ENCODE data around the gene MRPS9.

Gene MRPS9

DNA sequence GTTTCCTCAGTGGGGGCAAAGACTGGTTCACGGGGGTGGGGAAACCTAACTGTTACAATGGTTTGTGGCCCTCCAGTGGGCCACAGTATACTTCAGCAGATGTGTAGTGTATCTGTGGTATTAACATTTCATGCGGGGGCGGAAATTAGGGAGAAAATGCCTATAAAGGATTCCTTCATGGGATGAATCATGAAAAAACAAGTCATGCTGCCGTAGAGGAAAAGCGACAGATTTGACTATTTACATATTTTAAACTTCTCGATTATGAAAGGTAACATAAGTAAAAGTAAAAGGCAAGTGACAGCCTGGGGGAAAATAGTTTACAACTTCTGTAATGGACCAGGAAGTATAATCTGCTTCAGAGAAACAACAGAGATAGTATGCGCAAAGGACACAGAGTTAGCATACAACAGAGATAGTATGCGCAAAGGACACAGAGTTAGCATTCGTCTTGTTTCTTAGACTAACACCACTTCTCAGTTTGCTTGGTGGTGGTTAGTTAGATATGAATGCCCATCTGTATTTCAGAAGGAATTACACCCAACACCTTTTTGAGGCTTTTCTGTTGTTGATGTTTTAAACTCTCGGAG, 41.1 kb downstream of the MRPS9 start:
- DNase-seq (ENCODE audit: low read depth), result no peak

GRCh38 chr2:105080461-105080860, 42.6 kb downstream of the MRPS9 start:
- no peak for DNase-seq (ENCODE audit: low read depth)

DNA sequence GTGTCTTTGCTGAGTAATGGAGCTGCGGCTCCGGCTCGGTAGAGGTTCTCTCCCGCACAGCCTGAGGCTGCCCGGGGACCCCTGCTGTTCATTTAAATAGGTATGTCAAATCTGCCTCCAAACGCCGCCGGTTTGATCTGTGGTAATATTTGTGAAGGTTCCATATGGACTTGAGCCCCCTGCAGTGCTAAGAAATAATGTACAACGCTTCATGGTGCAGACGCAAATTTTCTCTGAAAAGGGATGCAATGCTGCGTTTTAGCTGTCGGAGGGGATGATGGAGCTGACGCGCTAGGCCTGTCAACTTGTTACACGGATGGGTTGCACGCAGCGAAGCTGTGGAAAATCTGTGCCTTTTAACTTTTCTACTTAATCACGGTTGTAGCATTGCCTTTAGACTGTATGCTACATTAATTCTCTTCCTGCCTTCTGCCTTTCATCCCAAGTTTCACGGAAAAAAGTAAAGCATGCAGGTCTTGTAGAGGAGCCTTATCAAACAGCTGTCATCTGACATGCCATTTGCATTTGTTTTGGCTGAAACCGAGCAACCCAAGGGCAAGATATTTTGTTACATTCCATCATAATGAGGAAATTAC, 43.2 kb downstream of the MRPS9 start:
- no peak for DNase-seq (ENCODE audit: low read depth)

DNA sequence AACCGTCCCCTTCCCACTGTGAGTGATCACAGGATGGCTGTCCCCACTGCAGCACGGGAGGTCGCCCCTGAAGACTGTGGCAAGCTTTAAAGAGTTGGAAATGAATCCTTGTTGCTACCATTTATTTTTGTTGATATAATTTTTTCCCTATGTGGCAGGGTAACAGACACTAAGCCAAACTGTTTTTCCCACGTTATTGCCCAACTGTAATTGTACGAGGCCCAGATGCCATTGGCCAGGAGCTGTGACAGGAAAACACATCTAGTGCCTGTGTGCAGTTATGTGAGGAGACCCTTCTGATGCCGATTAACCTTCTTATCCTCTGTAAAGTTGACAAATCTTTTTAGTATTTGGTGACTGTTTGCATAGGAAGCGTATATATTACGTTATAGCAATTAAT, 44.2 kb downstream of the MRPS9 start:
- DNase-seq (ENCODE audit: low read depth), result no peak

DNA sequence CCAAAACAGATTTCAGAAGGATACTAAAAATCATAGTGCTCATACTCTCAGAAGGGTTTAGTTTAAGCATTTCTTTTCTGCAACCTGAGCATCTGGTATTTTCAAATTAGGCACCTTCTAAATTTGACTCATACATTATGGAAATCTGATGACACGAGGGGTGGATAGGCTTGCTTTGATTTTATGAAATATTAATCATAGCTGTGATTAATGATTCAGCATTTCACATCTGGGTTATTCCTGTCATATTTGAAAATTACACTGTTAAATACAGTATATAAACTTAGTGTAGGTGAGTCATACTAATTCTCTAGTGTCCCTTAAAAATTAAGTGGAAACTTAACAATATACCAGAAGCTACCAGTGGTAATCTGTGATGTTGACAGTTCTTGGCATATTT, 47.7 kb downstream of the MRPS9 start:
- no peak for DNase-seq (ENCODE audit: low read depth)

GRCh38 chr2:105087273-105087672, 49.4 kb downstream of the MRPS9 start:
- no peak for DNase-seq (ENCODE audit: low read depth)

DNA sequence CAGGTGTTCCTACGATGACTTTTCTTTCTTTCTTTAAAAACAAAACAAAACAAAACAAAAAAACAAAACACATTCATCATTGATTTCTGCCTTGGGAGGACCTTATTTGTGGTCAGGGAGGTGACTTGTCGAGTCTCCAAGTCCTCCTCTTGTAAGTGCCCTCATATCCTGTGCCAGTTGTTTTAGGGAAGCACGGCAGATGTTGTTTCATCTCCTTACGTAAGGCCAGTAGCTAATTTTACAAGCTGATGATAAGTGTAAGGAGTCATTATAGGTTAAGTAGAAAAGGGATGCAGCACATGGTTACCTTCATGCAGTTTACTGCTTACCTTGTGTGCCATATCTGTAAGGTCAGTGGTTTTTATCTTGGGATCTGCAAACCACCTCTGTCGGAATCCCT, 52.2 kb downstream of the MRPS9 start:
- DNase-seq (ENCODE audit: low read depth), result no peak

- DNase-seq (ENCODE audit: low read depth), result no peak
Observed at GRCh38 chr2:105092797-105093196, 54.9 kb downstream of the MRPS9 start.

DNA sequence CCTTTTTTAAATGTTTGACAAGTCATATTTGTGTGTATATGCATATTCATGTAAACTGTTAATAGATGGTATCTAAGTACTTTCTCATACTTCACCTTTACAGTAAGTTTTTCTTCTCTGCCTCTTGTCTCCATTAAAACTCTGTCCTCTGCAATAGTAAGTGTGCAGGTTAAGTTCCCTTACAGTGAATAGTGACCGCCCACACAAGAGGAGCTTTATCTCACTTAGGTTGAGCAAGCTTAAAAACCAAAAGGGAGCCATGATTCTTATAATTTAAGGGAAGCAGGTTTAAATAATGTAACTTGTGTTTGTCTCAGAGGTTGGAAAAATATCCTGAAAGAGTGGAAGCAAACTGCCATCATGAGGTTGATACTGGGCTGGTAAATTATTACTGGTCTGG, 61.3 kb downstream of the MRPS9 start:
- no peak for DNase-seq (ENCODE audit: low read depth)

DNA sequence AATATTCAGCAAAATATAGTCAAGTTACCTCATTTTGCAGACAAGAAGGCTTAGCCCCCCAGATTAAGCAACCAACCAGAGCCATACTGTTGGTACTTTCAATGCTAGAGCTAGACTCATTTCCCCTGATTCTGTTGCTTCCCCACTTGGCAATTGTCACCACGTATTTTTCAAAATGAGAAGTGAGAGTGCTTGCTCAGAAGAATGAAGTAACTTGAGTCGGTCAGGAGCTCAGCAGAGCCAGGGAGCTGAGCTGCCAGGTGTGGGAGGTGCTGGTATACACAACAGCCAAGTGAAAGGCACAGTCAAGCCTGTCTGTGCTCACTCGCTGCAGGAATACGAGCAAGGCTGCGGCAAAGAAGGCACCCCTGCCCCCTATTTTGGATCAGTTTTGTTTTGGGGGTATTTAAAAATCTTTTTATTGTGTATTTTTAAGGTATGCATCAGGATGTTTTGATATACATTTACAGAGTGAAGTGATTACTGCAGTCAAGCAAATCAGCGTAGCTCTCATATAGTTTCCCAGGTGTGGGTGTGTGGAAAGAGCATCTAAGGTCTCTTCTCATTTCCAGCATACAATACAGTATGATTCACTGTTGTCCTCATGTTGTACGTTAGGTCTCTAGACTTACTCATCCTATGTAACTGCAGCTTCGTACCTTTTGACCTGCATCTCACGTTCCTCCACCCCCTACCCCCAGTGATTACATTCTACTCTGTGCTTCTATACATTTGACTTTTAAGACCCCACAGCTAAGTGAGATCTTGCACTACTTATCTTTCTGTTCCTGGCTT, 62.4 kb downstream of the MRPS9 start:
- no peak for DNase-seq (ENCODE audit: low read depth)

DNA sequence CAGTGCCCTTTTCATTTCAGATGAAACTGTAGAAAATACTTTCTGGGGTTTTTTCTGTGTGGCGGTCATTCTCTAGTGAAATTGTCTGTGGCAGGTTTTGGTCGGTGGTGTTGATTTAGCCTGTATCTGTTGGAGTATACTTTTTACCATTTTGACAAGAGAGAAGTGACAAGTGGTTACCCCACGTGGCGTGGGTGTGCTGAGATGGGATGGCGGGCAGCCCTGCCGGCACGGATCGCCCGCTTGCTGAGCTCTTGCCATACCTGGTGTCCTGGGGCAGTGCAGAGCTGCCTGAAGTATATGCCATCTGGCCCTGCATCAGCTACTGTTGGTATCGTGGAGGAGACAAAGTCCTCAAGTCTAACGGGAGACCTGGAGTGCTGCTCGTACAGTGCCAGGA, 64.1 kb downstream of the MRPS9 start:
- no peak for DNase-seq (ENCODE audit: low read depth)

GRCh38 chr2:105102963-105103421, 65.1 kb downstream of the MRPS9 start:
- peak; percentile 11 for DNase-seq (ENCODE audit: low read depth)

GRCh38 chr2:105103481-105103880, 65.6 kb downstream of the MRPS9 start:
- no peak for DNase-seq (ENCODE audit: low read depth)

DNA sequence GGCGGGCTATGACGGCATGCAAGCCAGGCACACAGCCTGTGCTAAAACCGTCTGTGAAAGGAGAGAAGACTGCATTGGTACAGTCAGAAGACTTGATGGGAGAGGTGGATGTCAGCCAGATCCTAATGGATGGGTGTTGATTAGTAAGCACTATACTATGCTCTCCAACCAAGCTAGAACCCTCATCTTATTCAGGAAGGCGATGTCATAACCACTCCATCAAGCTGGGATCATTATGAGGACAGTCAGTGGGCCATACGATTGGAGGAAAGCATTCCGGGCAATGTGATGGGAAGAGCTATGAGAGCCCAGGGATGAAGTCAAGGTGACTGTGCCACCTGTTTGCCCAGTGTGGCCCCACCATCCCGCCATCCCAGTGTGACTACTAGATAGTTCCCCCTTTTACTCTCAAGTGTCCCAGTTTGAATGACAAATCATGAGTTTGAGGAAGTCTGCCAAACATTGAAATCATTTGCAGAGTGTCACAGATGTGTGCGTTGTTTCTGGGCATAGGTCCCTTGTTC, 66.4 kb downstream of the MRPS9 start:
- DNase-seq (ENCODE audit: low read depth), result peak; percentile 21

- DNase-seq (ENCODE audit: low read depth), result no peak
Observed at GRCh38 chr2:105110295-105110829, 72.5 kb downstream of the MRPS9 start.

GRCh38 chr2:105111365-105112150, 73.7 kb downstream of the MRPS9 start:
- no peak for DNase-seq (ENCODE audit: low read depth)

DNA sequence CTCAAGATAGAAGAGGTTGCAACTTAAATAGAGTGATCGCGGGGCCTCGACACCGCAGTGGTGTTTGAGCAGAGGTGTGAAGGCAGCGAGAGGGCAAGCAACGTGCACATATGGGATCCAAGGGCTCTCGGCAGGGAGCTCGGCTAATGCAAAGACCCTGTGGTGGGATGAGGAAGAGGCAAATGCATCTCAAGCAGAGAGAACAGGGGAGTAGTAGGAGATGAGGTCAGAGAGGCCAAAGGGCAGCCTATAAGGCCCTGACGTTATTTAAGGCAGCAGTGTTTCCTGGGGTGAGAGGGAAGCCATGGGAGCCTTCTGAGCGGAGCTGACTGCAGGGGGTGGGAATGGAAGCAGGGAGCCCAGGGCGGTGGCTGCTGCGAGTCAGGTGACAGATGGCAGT, 74.5 kb downstream of the MRPS9 start:
- no peak for DNase-seq (ENCODE audit: low read depth)

DNA sequence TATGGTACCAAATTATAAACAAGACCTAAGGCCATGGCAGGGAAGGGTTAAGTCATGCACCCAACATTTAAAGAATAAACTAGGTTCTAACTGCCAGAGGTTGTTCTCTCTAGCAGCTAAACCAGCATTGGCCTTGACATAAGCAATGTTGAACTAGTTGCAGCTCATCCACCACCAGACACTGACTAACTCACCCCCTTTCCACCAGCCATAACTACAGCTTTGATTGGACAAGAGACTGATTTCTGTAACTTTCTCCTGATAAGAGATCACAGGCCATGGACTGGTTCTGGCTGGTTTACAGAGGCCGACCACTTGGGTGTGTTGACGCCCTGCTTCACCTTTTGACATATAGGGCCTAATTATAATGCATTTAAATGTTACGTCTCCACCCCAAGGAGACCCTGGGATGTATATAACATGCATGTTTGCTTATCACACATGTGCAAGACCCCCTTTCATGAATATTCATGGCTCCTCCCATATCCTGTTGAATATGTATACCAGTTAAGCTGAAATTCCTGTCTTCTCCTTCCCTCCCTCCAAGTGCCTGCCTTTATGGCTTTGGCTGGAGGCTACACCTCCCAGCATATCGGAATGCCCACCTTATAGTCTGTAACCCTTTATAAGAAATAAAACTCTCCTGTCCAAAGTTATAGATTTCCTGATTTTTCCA, 75.9 kb downstream of the MRPS9 start:
- no peak for DNase-seq (ENCODE audit: low read depth)

DNA sequence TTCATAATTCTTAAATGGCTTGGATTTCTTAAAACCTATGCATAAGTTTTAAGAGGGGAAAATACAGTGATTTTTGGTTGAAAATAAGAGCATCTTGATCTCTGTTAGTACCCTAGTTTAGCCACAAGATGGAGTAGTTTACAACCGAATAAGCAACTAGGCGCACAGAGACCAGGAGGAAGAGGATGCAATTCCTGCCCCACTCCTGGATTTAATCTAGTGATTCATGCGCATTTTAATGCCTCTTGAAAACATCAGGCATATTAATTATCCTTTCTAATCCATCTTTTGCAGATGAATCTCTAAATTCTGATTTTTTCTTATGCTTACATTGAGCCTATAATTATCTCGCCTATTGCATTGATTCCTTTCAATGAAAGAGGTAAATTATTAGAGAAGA, 76.7 kb downstream of the MRPS9 start:
- peak; percentile 13 for DNase-seq (ENCODE audit: low read depth)

DNA sequence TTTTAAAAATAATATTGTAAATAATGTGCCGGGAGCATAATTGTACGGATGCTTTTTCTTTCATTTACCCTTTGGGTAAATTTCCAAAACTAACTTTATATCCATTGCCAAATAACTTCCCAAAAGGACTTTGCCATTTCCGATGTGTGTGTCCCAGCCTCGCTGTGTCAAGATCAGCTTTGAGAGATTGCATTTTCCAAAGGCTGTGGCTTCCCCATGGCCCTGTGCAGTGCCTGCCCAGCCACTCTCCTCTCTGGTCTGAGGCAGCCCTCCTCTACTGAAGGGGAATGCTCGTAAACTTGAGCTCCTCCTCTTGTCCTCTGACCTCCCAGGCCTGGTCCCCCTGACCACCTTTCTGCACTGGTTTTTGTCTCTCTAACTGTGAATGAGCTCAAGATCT, 78.5 kb downstream of the MRPS9 start:
- no peak for DNase-seq (ENCODE audit: low read depth)

GRCh38 chr2:105117565-105117964, 79.7 kb downstream of the MRPS9 start:
- DNase-seq (ENCODE audit: low read depth), result no peak

GRCh38 chr2:105118960-105119359, 81.1 kb downstream of the MRPS9 start:
- DNase-seq (ENCODE audit: low read depth), result no peak

Measured in GM04503 (cell line).